HG02623 (cell line): Measurements from ENCODE around the gene MED12.

Experiments used
- ATAC-seq: cut with Tn5 transposase; IDR thresholded peaks from one replicate; pipeline ENCODE4 v1.9.1; 2021; ENCODE audit warnings: moderate library complexity; ENCODE audit not compliant: unreplicated experiment

MED12 gene

DNA sequence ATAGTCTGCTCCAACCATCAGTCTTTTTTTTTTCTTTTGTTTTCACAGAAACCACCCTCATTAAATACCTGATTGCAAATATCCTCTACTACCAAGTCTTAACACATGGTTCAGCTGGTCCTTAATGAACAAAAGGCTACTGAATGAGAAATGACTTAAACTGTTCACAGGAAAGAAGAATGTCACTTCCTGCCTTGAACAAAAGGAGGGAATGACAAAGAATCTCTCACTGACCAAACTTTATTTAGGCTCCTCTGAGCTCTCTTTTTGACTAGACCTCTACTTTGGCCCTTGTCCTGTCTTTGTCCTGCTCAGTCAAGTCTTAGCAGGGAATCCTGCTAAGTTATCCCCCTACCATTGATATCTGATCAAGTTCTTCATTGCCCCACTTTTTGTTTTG is 72.9 kb downstream of the MED12 start:
- ATAC-seq, result no peak
